Measurements from ENCODE around the gene AADAT.

DNA sequence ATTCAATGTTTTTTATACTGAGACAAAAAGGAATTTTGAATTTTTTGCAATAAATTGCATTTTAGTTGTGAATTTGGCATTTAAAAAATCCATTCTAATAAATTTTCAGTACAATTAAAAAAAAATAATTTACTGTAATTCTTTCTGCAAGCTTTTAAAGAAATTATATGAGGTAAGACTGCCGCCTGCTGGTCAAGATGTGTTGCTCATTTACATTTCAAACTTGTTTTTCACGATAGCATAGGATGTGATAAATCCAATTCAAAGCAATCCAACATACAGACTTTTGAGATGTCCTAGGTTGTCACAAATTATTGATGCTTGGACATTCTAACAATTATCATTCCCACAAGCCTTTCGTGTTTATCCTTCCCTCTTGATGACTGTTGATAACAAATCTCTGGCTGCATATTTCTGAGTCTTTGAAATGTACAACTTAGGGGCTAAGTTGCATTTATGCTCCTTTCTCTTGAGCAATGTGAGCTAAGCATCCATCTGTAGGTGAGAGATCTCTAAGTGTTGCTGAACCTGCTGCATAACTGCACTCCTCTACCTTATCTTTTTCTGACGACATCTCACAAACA is 41.9 kb downstream of the AADAT start:
- TF ChIP-seq CTCF (conservative IDR thresholded peaks at IDR 0.05; ENCODE audit: low read depth, low read length) (peak; percentile 82), EZH2 (IDR thresholded peaks at IDR 0.05; ENCODE audit: borderline replicate concordance, low read depth, low read length, poor library complexity, severe bottlenecking) (no peak)

Data from A673 (cell line).